GM19193 (cell line): ENCODE results near the gene KRTAP2-1.
"Not testable (repeated sequence)": the region's sequence is repeated elsewhere in the genome, so short reads cannot be mapped to it uniquely, and the experiment has no call there.

Experiments used
- POLR2A ChIP-seq: IDR thresholded peaks from 4 replicates; pipeline ENCODE4 v1.6.1; 2011; ENCODE audit not compliant: insufficient read depth, insufficient read length; ENCODE audit errors: extremely low read depth

Gene KRTAP2-1

DNA sequence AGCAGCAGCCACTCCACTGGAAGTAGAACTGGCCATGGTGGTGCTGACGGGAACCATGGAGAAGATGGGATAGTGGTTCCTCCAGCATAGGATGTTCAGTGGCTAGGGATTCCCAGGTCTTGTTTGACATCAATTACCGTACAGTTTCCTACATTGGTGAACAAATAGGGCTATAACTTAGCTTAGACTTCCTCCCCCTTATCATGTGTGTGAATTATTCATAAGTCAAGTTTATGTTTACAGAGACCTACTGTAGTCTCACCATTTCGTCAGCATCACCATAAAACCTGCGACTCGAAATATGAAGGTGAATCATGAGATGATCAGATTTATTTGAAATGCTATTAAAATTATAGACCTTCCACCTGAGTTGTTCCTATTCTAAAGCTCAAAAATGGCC lies 11.6 kb upstream of the KRTAP2-1 start:
- TF ChIP-seq POLR2A, result no peak

DNA sequence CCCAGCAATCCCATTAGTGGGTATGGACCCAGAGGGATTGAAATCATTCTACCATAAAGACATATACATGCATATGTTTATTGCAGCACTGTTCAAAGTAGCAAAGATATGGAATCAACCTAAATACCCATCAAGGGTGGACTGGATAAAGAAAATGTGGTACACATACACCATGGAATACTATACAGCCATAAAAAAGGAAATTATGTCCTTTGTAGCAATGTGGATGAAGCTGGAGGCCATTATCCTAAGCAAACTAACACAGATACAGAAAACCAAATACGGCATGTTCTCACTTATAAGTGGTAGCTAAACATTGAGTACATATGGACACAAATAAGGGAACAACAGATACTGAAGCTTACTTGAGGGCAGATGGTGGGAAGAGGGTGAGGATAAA lies 10.4 kb upstream of the KRTAP2-1 start:
- TF ChIP-seq POLR2A, result no peak

GRCh38 chr17:41055130-41055529 lies 8.0 kb upstream of the KRTAP2-1 start, which contains the start of gene KRTAP2-2:
KRTAP2-2 (minus strand) TSS chr17:41055230; CDS start chr17:41055211, 19 bp downstream.
- not testable (repeated sequence) for TF ChIP-seq POLR2A

DNA sequence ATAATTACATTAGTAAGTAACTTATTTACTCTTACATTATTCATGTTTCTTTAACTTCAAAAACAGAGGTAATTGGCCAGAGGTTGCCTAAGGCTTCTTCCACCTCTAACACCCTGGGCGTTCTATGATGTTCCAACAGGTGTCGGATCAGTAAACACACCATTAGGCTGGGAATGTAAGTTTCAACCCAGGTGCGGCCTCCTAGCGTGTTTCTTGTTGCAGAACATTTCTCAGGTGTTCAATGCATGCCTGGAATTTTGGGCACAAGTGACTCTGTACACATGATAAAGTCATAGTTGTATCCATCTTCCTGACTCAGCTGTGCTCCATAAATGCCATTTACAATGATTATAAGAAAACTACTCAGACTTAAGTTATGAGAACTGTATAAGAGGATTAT lies 6.9 kb upstream of the KRTAP2-1 start:
- TF ChIP-seq POLR2A, result no peak

GRCh38 chr17:41052566-41052965 lies 5.5 kb upstream of the KRTAP2-1 start:
- no peak for TF ChIP-seq POLR2A

DNA sequence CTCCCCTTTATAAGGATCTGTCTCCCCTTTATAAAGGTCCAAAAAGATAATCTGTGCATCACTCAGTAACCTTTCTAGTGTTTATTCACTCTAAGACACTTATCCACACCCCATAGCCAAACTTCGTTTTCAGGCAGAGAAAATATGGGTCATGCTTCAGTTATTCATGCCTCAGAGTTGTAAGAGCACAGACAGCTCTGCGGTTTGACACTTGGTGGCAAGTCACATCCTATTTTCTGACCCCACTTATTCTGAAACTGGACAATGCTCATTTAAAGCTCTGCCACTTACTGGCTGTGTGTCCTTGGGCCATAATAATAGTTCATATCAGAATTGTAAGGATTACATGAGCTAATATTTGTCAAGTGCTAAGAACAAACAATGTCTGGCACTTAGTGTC lies 2.0 kb upstream of the KRTAP2-1 start:
- no peak for TF ChIP-seq POLR2A

GRCh38 chr17:41048441-41048840 lies 1.3 kb upstream of the KRTAP2-1 start:
- no peak for TF ChIP-seq POLR2A

GRCh38 chr17:41042953-41043352 lies 4.2 kb downstream of the KRTAP2-1 start:
- TF ChIP-seq POLR2A, result no peak

DNA sequence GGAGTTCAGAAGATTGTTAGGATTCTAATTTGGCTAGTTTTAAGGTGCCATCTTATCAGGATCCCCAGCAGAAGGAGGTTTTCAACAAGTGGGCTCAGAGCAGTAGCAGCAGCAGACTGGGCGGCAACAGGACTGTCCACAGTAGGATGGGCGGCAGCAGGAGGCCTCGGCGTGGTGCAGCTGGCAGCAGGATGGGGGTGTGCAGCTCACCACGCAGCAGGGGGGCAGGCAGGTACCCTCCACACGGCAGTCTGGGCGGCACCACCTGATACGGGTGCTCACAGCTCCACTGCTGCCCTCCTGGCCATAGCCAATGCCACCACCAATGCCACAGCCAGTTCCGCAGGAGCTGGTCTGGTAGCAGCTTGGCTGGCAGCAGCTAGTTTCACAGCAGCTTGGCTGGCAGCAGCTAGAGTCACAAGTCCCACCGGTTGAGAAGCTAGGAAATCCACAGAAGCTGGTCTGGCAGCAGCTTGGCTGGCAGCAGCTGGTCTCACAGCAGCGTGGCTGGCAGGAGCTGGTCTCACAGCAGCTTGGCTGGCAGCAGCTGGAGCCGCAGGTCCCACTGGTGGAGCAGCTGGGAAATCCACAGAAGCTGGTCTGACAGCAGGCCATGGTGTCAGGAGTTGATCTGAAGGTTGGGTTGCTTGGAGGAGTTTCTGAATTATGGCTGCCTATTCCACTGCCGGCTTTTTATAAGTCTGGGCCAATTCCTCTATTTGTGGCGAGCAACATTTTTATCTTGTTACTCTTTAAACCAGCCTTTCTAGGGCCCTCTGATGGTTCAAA lies 6.1 kb downstream of the KRTAP2-1 start, which contains the start of gene KRTAP1-1:
Gene KRTAP1-1, minus strand, starts transcription at position 668 of the 789 bp plus-strand sequence. Its CDS starts 53 bp downstream, at position 615.
- not testable (repeated sequence) for TF ChIP-seq POLR2A

GRCh38 chr17:41037853-41038350 lies 9.2 kb downstream of the KRTAP2-1 start:
- TF ChIP-seq POLR2A, result no peak

GRCh38 chr17:41034346-41034935 lies 12.7 kb downstream of the KRTAP2-1 start, which contains the start of gene KRTAP1-3:
KRTAP1-3 (minus strand) TSS chr17:41034874; CDS start chr17:41034821, 53 bp downstream.
- not testable (repeated sequence) for TF ChIP-seq POLR2A

GRCh38 chr17:41029633-41030245 lies 17.4 kb downstream of the KRTAP2-1 start, which contains the start of gene KRTAP1-4:
KRTAP1-4 (minus strand) TSS chr17:41030195; CDS start chr17:41030078, 117 bp downstream.
- no peak for TF ChIP-seq POLR2A

DNA sequence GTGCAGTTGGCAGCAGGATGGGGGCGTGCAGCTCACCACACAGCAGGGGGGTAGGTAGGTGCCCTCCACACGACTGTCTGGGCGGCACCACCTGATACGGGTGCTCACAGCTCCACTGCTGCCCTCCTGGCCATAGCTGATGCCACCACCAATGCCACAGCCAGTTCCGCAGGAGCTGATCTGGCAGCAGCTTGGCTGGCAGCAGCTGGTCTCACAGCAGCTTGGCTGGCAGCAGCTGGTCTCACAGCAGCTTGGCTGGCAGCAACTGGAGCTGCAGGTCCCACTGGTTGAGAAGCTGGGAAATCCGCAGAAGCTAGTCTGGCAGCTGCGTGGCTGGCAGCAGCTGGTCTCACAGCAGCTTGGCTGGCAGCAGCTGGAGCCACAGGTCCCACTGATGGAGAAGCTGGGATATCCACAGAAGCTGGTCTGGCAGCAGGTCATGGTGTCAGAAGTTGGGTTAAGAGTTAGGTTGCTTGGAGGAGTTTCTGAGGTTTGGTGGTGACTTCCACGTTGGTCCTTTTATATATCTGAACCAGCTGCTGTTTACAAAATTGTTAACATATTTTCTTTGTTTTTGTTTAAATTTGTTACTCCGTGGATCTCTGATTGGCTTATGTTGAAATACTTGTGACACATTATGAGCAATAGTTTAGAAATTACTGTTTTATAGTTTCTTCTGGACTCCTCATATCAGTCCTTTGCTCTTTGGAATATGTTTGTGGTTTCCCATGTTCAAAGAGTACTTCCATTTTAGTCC lies 20.2 kb downstream of the KRTAP2-1 start, which contains the start of gene KRTAP1-5:
Gene KRTAP1-5, minus strand, starts transcription at position 494 of the 757 bp plus-strand sequence. Its CDS starts 53 bp downstream, at position 441.
- TF ChIP-seq POLR2A, result no peak

GRCh38 chr17:41024697-41025096 lies 22.4 kb downstream of the KRTAP2-1 start:
- TF ChIP-seq POLR2A, result no peak
